ENCODE results near the gene SSR2. TPM values are rescaled to one million over a fixed set of nuclear protein-coding genes. Genes with fewer than 3 reads are reported as not detected.

Gene SSR2
- total RNA-seq, 4 donors from 2014 or later, result 103 to 157 (median 146) TPM

GRCh38 chr1:156004843-156005584 lies 15.7 kb downstream of the SSR2 start:
- H3K36me3 ChIP-seq, result peaks cover 0 to 23% of the 10 kb centered on the region in 2 donors
- no peaks in the 10 kb centered on the region for H3K27me3 ChIP-seq
- TF ChIP-seq EP300 (IDR thresholded peaks at IDR 0.05) (no peak), POLR2A (IDR thresholded peaks at IDR 0.05) (no peak), POLR2AphosphoS5 (IDR thresholded peaks at IDR 0.05) (no peak), CTCF (IDR thresholded peaks at IDR 0.05) (no peak)
- no peaks in the 10 kb centered on the region for H3K4me1 ChIP-seq
- no peak overlapping the region for H3K27ac ChIP-seq
- peak; percentile 19 for ATAC-seq
- no peaks in the 10 kb centered on the region for H3K9me3 ChIP-seq
- no peak overlapping the region for H3K4me3 ChIP-seq
- 100% methylated on average over 1 to 2 of the region's 4 CpGs for WGBS, 2 donors (ENCODE audit: low coverage in 1 of 2)

- no peak overlapping the region for H3K27ac ChIP-seq
- peaks cover 0 to 11% of the 10 kb centered on the region in 2 donors for H3K36me3 ChIP-seq
- TF ChIP-seq CTCF (IDR thresholded peaks at IDR 0.05), result no peak
- no peaks in the 10 kb centered on the region for H3K9me3 ChIP-seq
- no peaks in the 10 kb centered on the region for H3K27me3 ChIP-seq
- ATAC-seq, result no peak
- no peak overlapping the region for H3K4me3 ChIP-seq
- no peaks in the 10 kb centered on the region for H3K4me1 ChIP-seq
- WGBS, 2 donors (ENCODE audit: low coverage in 1 of 2), result 42 to 46% methylated on average over 2 of the region's 2 CpGs
Measured at GRCh38 chr1:156003923-156004188, 16.9 kb downstream of the SSR2 start.

- 40 to 58% methylated on average over 2 of the region's 3 CpGs for WGBS, 2 donors (ENCODE audit: low coverage in 1 of 2)
- Histone ChIP-seq H3K27me3 (no peaks in the 10 kb centered on the region), H3K4me3 (no peak overlapping the region), H3K27ac (no peak overlapping the region), H3K36me3 (no peaks in the 10 kb centered on the region), H3K9me3 (no peaks in the 10 kb centered on the region), H3K4me1 (no peaks in the 10 kb centered on the region)
- TF ChIP-seq EP300 (IDR thresholded peaks at IDR 0.05) (no peak), POLR2A (IDR thresholded peaks at IDR 0.05) (no peak), CTCF (IDR thresholded peaks at IDR 0.05) (no peak), POLR2AphosphoS5 (IDR thresholded peaks at IDR 0.05) (no peak)
- no peak for ATAC-seq
Measured at GRCh38 chr1:156002188-156002911, 18.4 kb downstream of the SSR2 start.

GRCh38 chr1:156001662-156002171 lies 19.0 kb downstream of the SSR2 start:
- ATAC-seq, result no peak
- WGBS, 2 donors (ENCODE audit: low coverage in 1 of 2), result 73% methylated on average over 4 of the region's 4 CpGs
- no peak for TF ChIP-seq EP300 (IDR thresholded peaks at IDR 0.05)
- no peak for TF ChIP-seq POLR2A (IDR thresholded peaks at IDR 0.05)

GRCh38 chr1:156001021-156001661 lies 19.6 kb downstream of the SSR2 start:
- Histone ChIP-seq H3K4me3 (no peak overlapping the region), H3K9me3 (no peaks in the 10 kb centered on the region), H3K27me3 (no peaks in the 10 kb centered on the region), H3K36me3 (no peaks in the 10 kb centered on the region), H3K4me1 (no peaks in the 10 kb centered on the region), H3K27ac (no peak overlapping the region)
- 60 to 66% methylated on average over 4 to 8 of the region's 10 CpGs for WGBS, 2 donors (ENCODE audit: low coverage in 1 of 2)
- no peak for ATAC-seq
- no peak for TF ChIP-seq EP300 (IDR thresholded peaks at IDR 0.05)
- TF ChIP-seq POLR2A (IDR thresholded peaks at IDR 0.05), result no peak
- no peak for TF ChIP-seq POLR2AphosphoS5 (IDR thresholded peaks at IDR 0.05)
- TF ChIP-seq CTCF (IDR thresholded peaks at IDR 0.05), result no peak

More at GRCh38 chr1:156001662-156002171, 19.0 kb downstream of the SSR2 start:
- Histone ChIP-seq H3K36me3 (no peaks in the 10 kb centered on the region), H3K4me3 (no peak overlapping the region), H3K27me3 (no peaks in the 10 kb centered on the region), H3K4me1 (no peaks in the 10 kb centered on the region), H3K9me3 (no peaks in the 10 kb centered on the region), H3K27ac (no peak overlapping the region)
